HCT116 (cell line): ENCODE data around the gene GRIFIN. TPM values are rescaled to one million over a fixed set of nuclear protein-coding genes. Genes with fewer than 3 reads are reported as not detected.

ENCODE experiments used
- ATAC-seq: fragments of 200-7000 bp; cut with Tn5 transposase; 2 replicates; pipeline ENCODE4 v1.9.1; 2020; ENCODE audit warnings: mild to moderate bottlenecking, moderate library complexity
- BruUV-seq: library from RNA; stranded (reverse); fragments of 400-500 nt; replicated peaks from 2 replicates; lab custom pipeline; 2021; lab: Mats Ljungman, UMichigan
- CTCF ChIA-PET: fragments of 300-600 bp; sonication (Branson Sonifier 250); formaldehyde crosslinking; loops from one replicate; lab custom pipeline; 2021; ENCODE audit warnings: antibody characterized with exemption; lab: Charles Lee
- POLR2A ChIA-PET: fragments of 300-600, 350-600 bp; sonication (Branson Sonifier 250); formaldehyde crosslinking; loops from one replicate; lab custom pipeline; 2021; ENCODE audit warnings: antibody characterized with exemption; lab: Charles Lee
- RAD21 ChIA-PET, 2 experiments: fragments of 300-600 bp; sonication (Branson Sonifier 250); formaldehyde crosslinking; loops; one replicate each; lab custom pipeline; 2023; ENCODE audit warnings: low total read pairs in 2 of 2; ENCODE audit not compliant: uncharacterized antibody in 2 of 2, unreplicated experiment in 2 of 2, low non-redundant PET in 1 of 2; lab: Charles Lee
- DNase-seq: peaks from one replicate; pipeline ENCODE4 v3.0.0-alpha.2; 2010; ENCODE audit warnings: low read depth, low spot score
- H2AFZ ChIP-seq: fragments of 200-600 bp; shearing (Covaris generic), sonication (generic); 2 replicates; pipeline ENCODE4 v1.6.1; 2017; ENCODE audit warnings: low read depth, mixed run types, mixed read lengths, antibody characterized with exemption, low read length; ENCODE audit not compliant: poor library complexity, severe bottlenecking
- H3K27ac ChIP-seq: 2 replicates; pipeline ENCODE4 v1.5.1; 2012; ENCODE audit warnings: low read depth, low read length
- H3K27me3 ChIP-seq: fragments of 200-600 bp; sonication (generic); 2 replicates; pipeline ENCODE4 v1.6.1; 2016; ENCODE audit warnings: mixed run types, low read length, mixed read lengths; ENCODE audit not compliant: insufficient read depth
- H3K36me3 ChIP-seq, 2 experiments: fragments of 200-500 bp in 1 of 2; fragments of 200-600 bp in 1 of 2; sonication (Bioruptor generic) in 1 of 2; sonication (generic) in 1 of 2; 2 replicates each; pipeline versions ENCODE4 v1.5.1 to v1.6.1; 2014 to 2016; ENCODE audit warnings: low read length in 2 of 2, inconsistent platforms in 1 of 2, mixed read lengths in 1 of 2, mixed run types in 1 of 2; ENCODE audit not compliant: insufficient read depth in 2 of 2, control insufficient read depth in 1 of 2
- H3K4me1 ChIP-seq, 2 experiments: fragments of 200-600 bp in 1 of 2; sonication (generic) in 1 of 2; 2 replicates each; pipeline versions ENCODE4 v1.5.1 to v1.6.1; 2012 to 2017; ENCODE audit warnings: low read length in 2 of 2, inconsistent platforms in 1 of 2, mild to moderate bottlenecking in 1 of 2, mixed read lengths in 1 of 2, mixed run types in 1 of 2, moderate library complexity in 1 of 2; ENCODE audit not compliant: insufficient read depth in 2 of 2, control insufficient read depth in 1 of 2
- H3K4me2 ChIP-seq: fragments of 200-600 bp; sonication (generic); 2 replicates; pipeline ENCODE4 v1.6.1; 2017; ENCODE audit warnings: mixed run types, low read length, mixed read lengths
- H3K4me3 ChIP-seq, 2 experiments: fragments of 200-600 bp in 1 of 2; sonication (generic) in 1 of 2; replicated peaks in 1 of 2; 2 replicates each; pipeline ENCODE4 v1.5.1; 2011 to 2016; ENCODE audit warnings: low read length in 2 of 2, control low read depth in 1 of 2, low read depth in 1 of 2, mild to moderate bottlenecking in 1 of 2, mixed read lengths in 1 of 2, mixed run types in 1 of 2
- H3K79me2 ChIP-seq: fragments of 200-600 bp; sonication (generic); 2 replicates; pipeline ENCODE4 v1.6.1; 2017; ENCODE audit warnings: mild to moderate bottlenecking, mixed run types, low read length, moderate library complexity, mixed read lengths; ENCODE audit not compliant: insufficient read depth
- H3K9ac ChIP-seq: fragments of 200-600 bp; sonication (generic); 2 replicates; pipeline ENCODE4 v1.6.1; 2016; ENCODE audit warnings: low read length, mixed read lengths
- H3K9me2 ChIP-seq: fragments of 200-600 bp; sonication (generic), shearing (Covaris generic); 2 replicates; pipeline ENCODE4 v1.6.1; 2017; ENCODE audit warnings: mixed run types, mild to moderate bottlenecking, moderate library complexity; ENCODE audit not compliant: insufficient read depth
- H3K9me3 ChIP-seq, 2 experiments: fragments of 200-500 bp in 1 of 2; fragments of 200-600 bp in 1 of 2; sonication (Bioruptor generic) in 1 of 2; sonication (generic) in 1 of 2; 2 replicates each; pipeline ENCODE4 v1.6.1; 2014 to 2017; ENCODE audit warnings: low read length in 2 of 2, mixed read lengths in 2 of 2, inconsistent platforms in 1 of 2, low read depth in 1 of 2, mild to moderate bottlenecking in 1 of 2, mixed run types in 1 of 2, moderate library complexity in 1 of 2; ENCODE audit not compliant: control insufficient read depth in 1 of 2, insufficient read depth in 1 of 2
- H4K20me1 ChIP-seq: fragments of 200-600 bp; sonication (generic), shearing (Covaris generic); 2 replicates; pipeline ENCODE4 v1.6.1; 2017; ENCODE audit warnings: mixed run types, mild to moderate bottlenecking, moderate library complexity; ENCODE audit not compliant: insufficient read depth
- CEBPB ChIP-seq: IDR thresholded peaks from 2 replicates; pipeline ENCODE4 v1.6.1; 2012; ENCODE audit warnings: low read depth
- CTCF ChIP-seq, 3 experiments: fragments of 200-600 bp in 1 of 3; sonication (generic) in 1 of 3; IDR thresholded peaks in 2 of 3; conservative IDR thresholded peaks in 1 of 3; 2 replicates each; pipeline ENCODE4 v1.5.1; 2012 to 2017; ENCODE audit warnings: low read depth in 2 of 3, low read length in 2 of 3, antibody characterized with exemption in 1 of 3, borderline replicate concordance in 1 of 3, control low read depth in 1 of 3, mild to moderate bottlenecking in 1 of 3, mixed read lengths in 1 of 3, mixed run types in 1 of 3, moderate library complexity in 1 of 3; ENCODE audit not compliant: insufficient read depth in 1 of 3
- EGR1 ChIP-seq: IDR thresholded peaks from 2 replicates; pipeline ENCODE4 v1.6.1; 2012; ENCODE audit warnings: low read depth
- ELF1 ChIP-seq: IDR thresholded peaks from 2 replicates; pipeline ENCODE4 v1.6.1; 2012; ENCODE audit warnings: low read depth, borderline replicate concordance
- EZH2 ChIP-seq: fragments of 200-600 bp; sonication (generic); IDR thresholded peaks from 2 replicates; pipeline ENCODE4 v1.6.1; 2017; ENCODE audit warnings: antibody characterized with exemption, mixed run types
- EZH2phosphoT487 ChIP-seq: fragments of 200-600 bp; IDR thresholded peaks from 2 replicates; pipeline ENCODE4 v1.6.1; 2018; ENCODE audit warnings: antibody characterized with exemption, borderline replicate concordance
- FOSL1 ChIP-seq: IDR thresholded peaks from 2 replicates; pipeline ENCODE4 v1.6.1; 2012; ENCODE audit warnings: low read depth
- POLR2A ChIP-seq: IDR thresholded peaks from 2 replicates; pipeline ENCODE4 v1.7.0; 2011; ENCODE audit warnings: borderline replicate concordance; ENCODE audit not compliant: insufficient read depth, insufficient read length; ENCODE audit errors: extremely low read depth
- POLR2AphosphoS5 ChIP-seq: IDR thresholded peaks from 2 replicates; pipeline ENCODE4 v1.6.1; 2011; ENCODE audit warnings: mild to moderate bottlenecking, low read depth, low read length, moderate library complexity
- RAD21 ChIP-seq: IDR thresholded peaks from 2 replicates; pipeline ENCODE4 v1.6.1; 2012; ENCODE audit warnings: low read depth, mild to moderate bottlenecking
- REST ChIP-seq: IDR thresholded peaks from 2 replicates; pipeline ENCODE4 v1.6.1; 2012; ENCODE audit warnings: low read depth
- SRF ChIP-seq: IDR thresholded peaks from 2 replicates; pipeline ENCODE4 v1.6.1; 2012; ENCODE audit warnings: low read depth
- TCF7L2 ChIP-seq: IDR thresholded peaks from 2 replicates; pipeline ENCODE4 v1.7.0; 2011; ENCODE audit warnings: borderline replicate concordance, inconsistent platforms; ENCODE audit not compliant: insufficient read depth, insufficient read length; ENCODE audit errors: extremely low read depth
- ZBTB33 ChIP-seq: IDR thresholded peaks from 2 replicates; pipeline ENCODE4 v1.6.1; 2011; ENCODE audit warnings: mild to moderate bottlenecking, low read length, moderate library complexity; ENCODE audit not compliant: insufficient replicate concordance; ENCODE audit errors: extremely low read depth
- intact Hi-C: fragments of 100-400 bp; cut with micrococcal nuclease; formaldehyde crosslinking; loops from 2 replicates; pipeline ENCODE4 v1.10.0; 2022
- total RNA-seq: library from RNA; stranded (reverse); gene quantifications from one replicate; pipeline ENCODE4 v1.2.1, GENCODE V29; 2021; ENCODE audit not compliant: unreplicated experiment
- TF ChIP-seq, protein P1 (sequence below): IDR thresholded peaks from 2 replicates; pipeline ENCODE4 v1.6.1; 2012

Gene GRIFIN
- total RNA-seq, 1 experiment from 2014 or later: not detected

DNA sequence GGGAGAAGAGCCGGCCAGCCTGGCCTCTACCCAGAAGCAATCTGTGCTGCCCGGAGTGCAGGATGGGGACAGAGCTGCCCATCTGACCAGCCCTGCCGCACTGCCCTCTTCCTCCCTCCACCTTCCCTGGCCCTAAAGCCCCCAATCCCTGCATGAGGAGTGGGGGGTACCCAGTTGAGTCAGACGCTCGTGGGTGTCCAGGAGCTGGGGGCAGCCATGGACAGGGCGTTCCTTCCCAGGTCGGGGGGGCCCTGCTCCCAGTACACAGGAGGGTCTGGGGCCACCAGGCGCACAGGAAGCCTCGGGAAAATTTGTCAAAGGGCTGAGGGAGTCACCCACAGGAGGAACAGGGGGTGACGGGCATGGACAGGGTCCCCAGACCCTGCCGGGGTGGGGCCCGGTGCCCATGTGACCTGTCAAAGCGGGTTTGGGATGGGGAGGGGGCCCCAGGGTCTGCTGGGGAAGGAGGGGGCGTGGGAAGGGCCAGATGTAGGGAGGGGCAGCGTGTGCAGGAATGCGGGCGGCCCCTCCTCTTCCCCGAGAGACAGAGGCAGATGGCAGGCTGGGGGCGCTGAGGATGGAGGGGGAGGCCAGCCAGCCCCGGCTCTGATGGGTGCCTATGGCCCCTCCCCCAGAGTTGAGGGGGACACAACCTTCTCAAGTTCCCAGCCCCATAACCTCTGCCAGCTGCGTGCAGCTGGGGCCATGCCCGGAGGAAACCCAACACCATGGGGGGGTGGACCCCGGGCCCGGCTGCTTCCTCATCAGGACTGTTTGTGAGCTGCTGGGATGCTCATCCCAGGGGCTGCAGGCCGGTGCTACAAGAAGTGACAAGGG lies 21.5 kb upstream of the GRIFIN start:
- Histone ChIP-seq H3K79me2 (no peaks in the 10 kb centered on the region), H3K4me2 (no peak overlapping the region), H3K4me3 (no peak overlapping the region), H3K9me3 (no peaks in the 10 kb centered on the region), H3K9ac (no peak overlapping the region), H2AFZ (no peak overlapping the region), H4K20me1 (no peaks in the 10 kb centered on the region), H3K4me1 (no peaks in the 10 kb centered on the region; a peak in 1 of 4 replicates), H3K27me3 (no peaks in the 10 kb centered on the region), H3K27ac (no peak overlapping the region), H3K9me2 (no peaks in the 10 kb centered on the region), H3K36me3 (no peaks in the 10 kb centered on the region)
- ChIA-PET RAD21 (no interaction called here), CTCF (interaction anchor here (1.2 kb wide), 1 partner anchor 29 kb away, joined by 4 read pairs; no protein-coding TSS in a partner anchor), POLR2A (no interaction called here)
- no peak for ATAC-seq
- no peak for DNase-seq
- no peak for TF ChIP-seq POLR2A
- TF ChIP-seq EZH2: no peak
- no peak for TF ChIP-seq CTCF (IDR thresholded peaks at IDR 0.05 in 2 of 3, conservative IDR thresholded peaks at IDR 0.05 in 1 of 3; ENCODE audit: borderline replicate concordance in 1 of 3, insufficient read depth in 1 of 3, low read depth in 2 of 3, low read length in 2 of 3)
- TF ChIP-seq RAD21: no peak
- no peak for TF ChIP-seq SRF
- TF ChIP-seq EGR1: no peak
- TF ChIP-seq POLR2AphosphoS5: no peak
- TF ChIP-seq, protein P1, sequence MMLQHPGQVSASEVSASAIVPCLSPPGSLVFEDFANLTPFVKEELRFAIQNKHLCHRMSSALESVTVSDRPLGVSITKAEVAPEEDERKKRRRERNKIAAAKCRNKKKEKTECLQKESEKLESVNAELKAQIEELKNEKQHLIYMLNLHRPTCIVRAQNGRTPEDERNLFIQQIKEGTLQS: no peak
- TF ChIP-seq FOSL1: no peak
- no peak for TF ChIP-seq ZBTB33
- no peak for TF ChIP-seq ELF1
- no peak for TF ChIP-seq REST
- no peak for TF ChIP-seq TCF7L2
- no peak for TF ChIP-seq CEBPB
- no peak for TF ChIP-seq EZH2phosphoT487
- BruUV-seq: no TSS peak
- intact Hi-C loops: no loop called here
